PC-3 (cell line): ENCODE results near the gene CCDC24. TPM values are rescaled to one million over a fixed set of nuclear protein-coding genes. Genes with fewer than 3 reads are reported as not detected.

Source experiments
- ATAC-seq: fragments of 200-7000 bp; cut with Tn5 transposase; 2 replicates; pipeline ENCODE4 v1.9.1; 2020; ENCODE audit warnings: mild to moderate bottlenecking, moderate library complexity
- BruUV-seq: library from RNA; stranded (reverse); fragments of 400-500 nt; replicated peaks from 2 replicates; lab custom pipeline; 2021; lab: Mats Ljungman, UMichigan
- CTCF ChIA-PET: fragments of 300-600 bp; sonication (Branson Sonifier 250); formaldehyde crosslinking; loops from one replicate; lab custom pipeline; 2022; ENCODE audit warnings: antibody characterized with exemption; lab: Charles Lee
- POLR2A ChIA-PET: fragments of 300-600 bp; sonication (Branson Sonifier 250); formaldehyde crosslinking; loops from one replicate; lab custom pipeline; 2022; ENCODE audit warnings: antibody characterized with exemption; ENCODE audit not compliant: unreplicated experiment; lab: Charles Lee
- DNase-seq: peaks from one replicate; pipeline ENCODE4 v3.0.0-alpha.2; 2015
- H2AFZ ChIP-seq: fragments of 300-600 bp; sonication (generic); 2 replicates; pipeline ENCODE4 v1.6.0; 2016; ENCODE audit warnings: antibody characterized with exemption, low read length
- H3F3A ChIP-seq: fragments of 300-600 bp; sonication (generic); one replicate; pipeline ENCODE4 v1.6.0; 2017; ENCODE audit warnings: antibody characterized with exemption, low read length, control low read depth, mild to moderate bottlenecking; ENCODE audit not compliant: unreplicated experiment
- H3K27ac ChIP-seq: fragments of 300-600 bp; sonication (generic); 2 replicates; pipeline ENCODE4 v1.5.1; 2016; ENCODE audit warnings: mild to moderate bottlenecking, low read length
- H3K27me3 ChIP-seq: fragments of 300-600 bp; sonication (generic); 2 replicates; pipeline ENCODE4 v1.6.1; 2016; ENCODE audit warnings: low read length, mixed read lengths
- H3K36me3 ChIP-seq: fragments of 300-600 bp; sonication (generic); 2 replicates; pipeline ENCODE4 v1.6.1; 2016; ENCODE audit warnings: low read depth, mixed run types, low read length, mixed read lengths
- H3K4me1 ChIP-seq: fragments of 300-600 bp; sonication (generic); 2 replicates; pipeline ENCODE4 v1.5.1; 2016; ENCODE audit warnings: low read length; ENCODE audit not compliant: insufficient read depth
- H3K4me2 ChIP-seq: fragments of 300-600 bp; sonication (generic); 2 replicates; pipeline ENCODE4 v1.6.0; 2016; ENCODE audit warnings: low read length
- H3K4me3 ChIP-seq: fragments of 300-600 bp; sonication (generic); 2 replicates; pipeline ENCODE4 v1.5.1; 2016; ENCODE audit warnings: mild to moderate bottlenecking, low read length, mixed read lengths
- H3K79me2 ChIP-seq: fragments of 300-600 bp; sonication (generic); 2 replicates; pipeline ENCODE4 v1.6.1; 2017; ENCODE audit warnings: low read length, mixed read lengths
- H3K9ac ChIP-seq: fragments of 300-600 bp; sonication (generic); 2 replicates; pipeline ENCODE4 v1.6.0; 2016; ENCODE audit warnings: mild to moderate bottlenecking, low read length
- H3K9me2 ChIP-seq: fragments of 300-600 bp; sonication (generic); replicated peaks from 2 replicates; pipeline ENCODE4 v1.6.1; 2016; ENCODE audit warnings: mixed run types, low read length, mixed read lengths
- H3K9me3 ChIP-seq: fragments of 300-600 bp; sonication (generic); 2 replicates; pipeline ENCODE4 v1.6.1; 2016; ENCODE audit warnings: low read length, mixed read lengths
- H4K20me1 ChIP-seq: fragments of 300-600 bp; sonication (generic); 2 replicates; pipeline ENCODE4 v1.6.1; 2016; ENCODE audit warnings: low read length, mixed read lengths
- EZH2 ChIP-seq: fragments of 300-600 bp; sonication (generic); IDR thresholded peaks from one replicate; pipeline ENCODE4 v1.6.1; 2017; ENCODE audit warnings: antibody characterized with exemption, mild to moderate bottlenecking, low read length; ENCODE audit not compliant: unreplicated experiment
- EZH2phosphoT487 ChIP-seq: fragments of 300-600 bp; sonication (generic); IDR thresholded peaks from 2 replicates; pipeline ENCODE4 v1.6.1; 2018; ENCODE audit warnings: mild to moderate bottlenecking, antibody characterized with exemption, low read length, borderline replicate concordance
- intact Hi-C: fragments of 100-400 bp; cut with micrococcal nuclease; formaldehyde crosslinking; loops from 2 replicates; pipeline ENCODE4 v1.9.0; 2023
- total RNA-seq: library from RNA; depleted of rRNA; stranded (reverse); fragments of >200 nt; gene quantifications from 2 replicates; pipeline ENCODE4 v1.2.3, GENCODE V29; 2014
- TF ChIP-seq, protein P1 (sequence below): fragments of 300-600 bp; sonication (generic); conservative IDR thresholded peaks from 2 replicates; pipeline ENCODE4 v1.5.1; 2017; ENCODE audit warnings: antibody characterized with exemption, low read depth, mild to moderate bottlenecking, low read length

The CCDC24 gene
- total RNA-seq, 1 experiment from 2014 or later: 10.1 TPM

DNA sequence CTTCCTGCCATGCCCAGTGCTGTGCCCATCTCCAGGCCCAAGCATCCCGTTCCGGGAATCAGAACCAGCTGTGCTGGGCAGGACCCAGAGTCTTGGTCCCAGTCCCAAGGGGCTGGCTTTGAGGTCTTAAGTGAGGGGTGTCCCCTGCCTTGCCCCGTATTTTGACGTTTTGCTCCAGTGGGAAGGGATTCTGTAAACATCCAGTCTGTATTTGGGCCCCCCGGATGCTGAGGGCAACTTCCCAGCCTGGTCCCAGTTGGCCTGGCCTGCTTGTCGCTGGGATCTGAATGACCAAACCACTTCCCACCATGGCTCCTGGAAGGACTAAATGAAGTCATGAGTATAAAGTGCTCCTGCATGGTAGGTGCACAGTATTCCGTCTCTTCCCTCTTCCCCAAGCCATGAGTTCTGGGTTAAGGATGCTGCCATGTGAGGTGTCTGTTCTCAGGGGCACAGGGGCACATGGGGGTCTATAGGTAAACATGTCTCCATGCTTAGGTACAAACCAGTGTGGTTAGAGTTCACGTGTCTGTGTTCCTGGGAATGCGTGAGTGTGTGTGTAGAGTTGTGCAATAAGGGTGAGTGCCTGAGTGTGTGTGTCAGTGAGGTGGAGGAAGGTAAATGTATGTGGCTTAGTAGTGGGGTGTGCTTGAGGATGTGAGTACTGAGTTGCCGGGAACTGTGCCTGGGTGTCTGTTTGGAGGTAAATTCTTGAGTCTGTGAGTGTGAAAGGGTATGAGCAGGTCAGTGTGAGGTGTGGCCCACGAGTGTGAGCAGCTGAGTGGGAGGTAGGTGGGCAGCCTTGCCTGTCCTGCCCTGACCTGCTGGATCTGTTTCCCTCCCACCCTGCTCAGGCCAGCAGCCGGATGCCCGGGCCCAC lies 10.9 kb upstream of the CCDC24 start:
- ChIA-PET POLR2A (no interaction called here), CTCF (no interaction called here)
- H3K4me1 ChIP-seq: peaks cover 48% of the 10 kb centered on the region
- H3K9me2 ChIP-seq: no peaks in the 10 kb centered on the region
- H3K9me3 ChIP-seq: no peaks in the 10 kb centered on the region
- no peak for ATAC-seq
- peak overlapping the region; percentile 84 for H3K9ac ChIP-seq
- H3K4me3 ChIP-seq: peak overlapping the region; percentile 77
- no peaks in the 10 kb centered on the region for H3F3A ChIP-seq
- H3K4me2 ChIP-seq: peak overlapping the region; percentile 97
- intact Hi-C loops: no loop called here
- H3K27me3 ChIP-seq: no peaks in the 10 kb centered on the region
- peak overlapping the region; percentile 80; the same call in 1 of the 2 replicates for H2AFZ ChIP-seq
- peak; percentile 39 for DNase-seq
- H3K36me3 ChIP-seq: peaks cover 26% of the 10 kb centered on the region
- peak overlapping the region; percentile 66 for H3K27ac ChIP-seq
- BruUV-seq: no TSS peak
- peaks cover 77% of the 10 kb centered on the region for H3K79me2 ChIP-seq
- peaks cover 23% of the 10 kb centered on the region; the same call in 1 of the 2 replicates for H4K20me1 ChIP-seq
- TF ChIP-seq EZH2 (no peak), EZH2phosphoT487 (no peak)
- TF ChIP-seq, protein P1, sequence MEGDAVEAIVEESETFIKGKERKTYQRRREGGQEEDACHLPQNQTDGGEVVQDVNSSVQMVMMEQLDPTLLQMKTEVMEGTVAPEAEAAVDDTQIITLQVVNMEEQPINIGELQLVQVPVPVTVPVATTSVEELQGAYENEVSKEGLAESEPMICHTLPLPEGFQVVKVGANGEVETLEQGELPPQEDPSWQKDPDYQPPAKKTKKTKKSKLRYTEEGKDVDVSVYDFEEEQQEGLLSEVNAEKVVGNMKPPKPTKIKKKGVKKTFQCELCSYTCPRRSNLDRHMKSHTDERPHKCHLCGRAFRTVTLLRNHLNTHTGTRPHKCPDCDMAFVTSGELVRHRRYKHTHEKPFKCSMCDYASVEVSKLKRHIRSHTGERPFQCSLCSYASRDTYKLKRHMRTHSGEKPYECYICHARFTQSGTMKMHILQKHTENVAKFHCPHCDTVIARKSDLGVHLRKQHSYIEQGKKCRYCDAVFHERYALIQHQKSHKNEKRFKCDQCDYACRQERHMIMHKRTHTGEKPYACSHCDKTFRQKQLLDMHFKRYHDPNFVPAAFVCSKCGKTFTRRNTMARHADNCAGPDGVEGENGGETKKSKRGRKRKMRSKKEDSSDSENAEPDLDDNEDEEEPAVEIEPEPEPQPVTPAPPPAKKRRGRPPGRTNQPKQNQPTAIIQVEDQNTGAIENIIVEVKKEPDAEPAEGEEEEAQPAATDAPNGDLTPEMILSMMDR: no peak

DNA sequence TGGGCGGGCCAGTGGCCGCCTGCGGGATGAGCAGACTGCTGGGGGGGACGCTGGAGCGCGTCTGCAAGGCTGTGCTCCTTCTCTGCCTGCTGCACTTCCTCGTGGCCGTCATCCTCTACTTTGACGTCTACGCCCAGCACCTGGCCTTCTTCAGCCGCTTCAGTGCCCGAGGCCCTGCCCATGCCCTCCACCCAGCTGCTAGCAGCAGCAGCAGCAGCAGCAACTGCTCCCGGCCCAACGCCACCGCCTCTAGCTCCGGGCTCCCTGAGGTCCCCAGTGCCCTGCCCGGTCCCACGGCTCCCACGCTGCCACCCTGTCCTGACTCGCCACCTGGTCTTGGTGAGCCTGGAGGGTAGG lies 10.3 kb upstream of the CCDC24 start:
- ChIA-PET POLR2A (no interaction called here), CTCF (no interaction called here)
- no peaks in the 10 kb centered on the region for H3K9me2 ChIP-seq
- ATAC-seq: no peak
- peaks cover 70% of the 10 kb centered on the region for H3K79me2 ChIP-seq
- no peaks in the 10 kb centered on the region for H3F3A ChIP-seq
- H3K36me3 ChIP-seq: peaks cover 26% of the 10 kb centered on the region
- H2AFZ ChIP-seq: no peak overlapping the region
- no peak overlapping the region for H3K27ac ChIP-seq
- H3K9ac ChIP-seq: no peak overlapping the region
- no TSS peak for BruUV-seq
- H4K20me1 ChIP-seq: peaks cover 18% of the 10 kb centered on the region; the same call in 1 of the 2 replicates
- no peak overlapping the region; the same call in 1 of the 2 replicates for H3K4me3 ChIP-seq
- intact Hi-C loops: no loop called here
- H3K27me3 ChIP-seq: no peaks in the 10 kb centered on the region
- H3K4me2 ChIP-seq: peak overlapping the region; percentile 97
- DNase-seq: no peak
- peaks cover 42% of the 10 kb centered on the region for H3K4me1 ChIP-seq
- TF ChIP-seq, protein P1: no peak
- TF ChIP-seq EZH2 (no peak), EZH2phosphoT487 (no peak)
- H3K9me3 ChIP-seq: no peaks in the 10 kb centered on the region

DNA sequence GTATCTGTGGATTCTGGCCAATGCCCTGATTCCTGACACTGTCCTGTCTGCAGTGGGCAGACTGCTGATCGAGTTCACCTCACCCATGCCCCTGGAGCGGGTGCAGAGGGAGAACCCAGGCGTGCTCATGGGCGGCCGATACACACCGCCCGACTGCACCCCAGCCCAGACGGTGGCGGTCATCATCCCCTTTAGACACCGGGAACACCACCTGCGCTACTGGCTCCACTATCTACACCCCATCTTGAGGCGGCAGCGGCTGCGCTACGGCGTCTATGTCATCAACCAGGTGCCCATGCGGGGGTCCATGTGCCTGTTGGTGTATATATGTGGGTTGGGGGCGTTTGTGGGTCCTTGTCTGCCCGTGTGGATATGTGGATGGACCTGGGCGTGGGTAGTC lies 9.8 kb upstream of the CCDC24 start:
- H3K27ac ChIP-seq: no peak overlapping the region
- TF ChIP-seq, protein P1: no peak
- no peak for TF ChIP-seq EZH2
- TF ChIP-seq EZH2phosphoT487: no peak
- ChIA-PET CTCF (no interaction called here), POLR2A (interaction anchor here (0.6 kb wide), 1 partner anchor 49 kb away, joined by 13 read pairs; the partner anchor contains the start of gene SLC6A9)
- peaks cover 65% of the 10 kb centered on the region for H3K79me2 ChIP-seq
- no peaks in the 10 kb centered on the region for H3F3A ChIP-seq
- no peak overlapping the region for H3K4me3 ChIP-seq
- DNase-seq (no peak), ATAC-seq (no peak)
- no peaks in the 10 kb centered on the region for H3K27me3 ChIP-seq
- 0 out of 2 replicates have a peak, but pooled peaks cover 13% of the 10 kb centered on the region for H4K20me1 ChIP-seq
- intact Hi-C loops: no loop called here
- H3K9me3 ChIP-seq: no peaks in the 10 kb centered on the region
- H3K4me2 ChIP-seq: no peak overlapping the region
- H3K9ac ChIP-seq: no peak overlapping the region
- H3K36me3 ChIP-seq: peaks cover 22% of the 10 kb centered on the region; the same call in 1 of the 2 replicates
- H2AFZ ChIP-seq: no peak overlapping the region
- BruUV-seq: no TSS peak
- peaks cover 37% of the 10 kb centered on the region for H3K4me1 ChIP-seq
- no peaks in the 10 kb centered on the region for H3K9me2 ChIP-seq
